ENCODE results near the gene KCNC1.

The KCNC1 gene

GRCh38 chr11:17831228-17831627 lies 96.6 kb downstream of the KCNC1 start:
- Histone ChIP-seq H3K9ac (ENCODE audit: low read length) (no peak overlapping the region), H3K4me1 (ENCODE audit: low read length) (no peaks in the 10 kb centered on the region), H3K4me2 (ENCODE audit: low read length) (no peak overlapping the region), H3K36me3 (replicated peaks; ENCODE audit: low read depth, low read length) (no peaks in the 10 kb centered on the region), H3K27me3 (ENCODE audit: low read depth, low read length) (no peaks in the 10 kb centered on the region), H3K4me3 (ENCODE audit: low read length) (no peak overlapping the region), H3K9me3 (ENCODE audit: insufficient read depth, low read length) (no peaks in the 10 kb centered on the region), H3K79me2 (ENCODE audit: low read length) (no peaks in the 10 kb centered on the region), H4K20me1 (ENCODE audit: insufficient read depth, low read length) (no peaks in the 10 kb centered on the region), H2AFZ (ENCODE audit: low read depth, low read length) (no peak overlapping the region), H3K27ac (ENCODE audit: low read length) (no peak overlapping the region)
- TF ChIP-seq, protein P1, sequence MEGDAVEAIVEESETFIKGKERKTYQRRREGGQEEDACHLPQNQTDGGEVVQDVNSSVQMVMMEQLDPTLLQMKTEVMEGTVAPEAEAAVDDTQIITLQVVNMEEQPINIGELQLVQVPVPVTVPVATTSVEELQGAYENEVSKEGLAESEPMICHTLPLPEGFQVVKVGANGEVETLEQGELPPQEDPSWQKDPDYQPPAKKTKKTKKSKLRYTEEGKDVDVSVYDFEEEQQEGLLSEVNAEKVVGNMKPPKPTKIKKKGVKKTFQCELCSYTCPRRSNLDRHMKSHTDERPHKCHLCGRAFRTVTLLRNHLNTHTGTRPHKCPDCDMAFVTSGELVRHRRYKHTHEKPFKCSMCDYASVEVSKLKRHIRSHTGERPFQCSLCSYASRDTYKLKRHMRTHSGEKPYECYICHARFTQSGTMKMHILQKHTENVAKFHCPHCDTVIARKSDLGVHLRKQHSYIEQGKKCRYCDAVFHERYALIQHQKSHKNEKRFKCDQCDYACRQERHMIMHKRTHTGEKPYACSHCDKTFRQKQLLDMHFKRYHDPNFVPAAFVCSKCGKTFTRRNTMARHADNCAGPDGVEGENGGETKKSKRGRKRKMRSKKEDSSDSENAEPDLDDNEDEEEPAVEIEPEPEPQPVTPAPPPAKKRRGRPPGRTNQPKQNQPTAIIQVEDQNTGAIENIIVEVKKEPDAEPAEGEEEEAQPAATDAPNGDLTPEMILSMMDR (IDR thresholded peaks at IDR 0.05; ENCODE audit: low read depth, low read length) = no peak
- no peak for TF ChIP-seq EZH2phosphoT487 (IDR thresholded peaks at IDR 0.05; ENCODE audit: low read depth)

DNA sequence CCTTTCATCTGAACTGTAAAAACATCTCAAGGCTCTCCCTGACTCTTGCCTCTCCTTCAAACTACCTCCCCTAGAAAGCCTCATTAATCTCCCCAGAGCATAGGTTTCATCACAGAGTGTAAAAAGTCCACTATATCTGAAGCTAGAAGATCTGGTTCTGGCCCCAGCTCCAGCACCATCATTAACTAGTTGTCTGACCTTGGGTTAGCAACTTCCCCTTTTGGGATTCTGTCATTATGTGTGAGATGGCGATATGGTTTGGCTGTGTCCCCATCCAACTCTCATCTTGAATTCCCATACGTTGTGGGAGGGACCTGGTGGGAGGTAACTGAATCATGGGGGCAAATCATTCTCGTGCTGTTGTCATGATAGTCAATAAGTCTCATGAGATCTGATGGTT lies 97.3 kb downstream of the KCNC1 start:
- H3K9me3 ChIP-seq (ENCODE audit: insufficient read depth, low read length) = no peaks in the 10 kb centered on the region
- H3K36me3 ChIP-seq (replicated peaks; ENCODE audit: low read depth, low read length) = no peaks in the 10 kb centered on the region
- H2AFZ ChIP-seq (ENCODE audit: low read depth, low read length) = no peak overlapping the region
- no peak overlapping the region for H3K9ac ChIP-seq (ENCODE audit: low read length)
- H3K27me3 ChIP-seq (ENCODE audit: low read depth, low read length) = no peaks in the 10 kb centered on the region
- no peaks in the 10 kb centered on the region for H3K79me2 ChIP-seq (ENCODE audit: low read length)
- no peak overlapping the region for H3K4me3 ChIP-seq (ENCODE audit: low read length)
- no peaks in the 10 kb centered on the region for H4K20me1 ChIP-seq (ENCODE audit: insufficient read depth, low read length)
- no peaks in the 10 kb centered on the region for H3K4me1 ChIP-seq (ENCODE audit: low read length)
- H3K4me2 ChIP-seq (ENCODE audit: low read length) = no peak overlapping the region
- no peak overlapping the region for H3K27ac ChIP-seq (ENCODE audit: low read length)
- no peak for TF ChIP-seq EZH2phosphoT487 (IDR thresholded peaks at IDR 0.05; ENCODE audit: low read depth)
- TF ChIP-seq, protein P1 (IDR thresholded peaks at IDR 0.05; ENCODE audit: low read depth, low read length) = no peak
